Lower leg skin (tissue), 4 donors: ENCODE data around the gene EMSY. TPM values are rescaled to one million over a fixed set of nuclear protein-coding genes. Genes with fewer than 3 reads are reported as not detected.

Source experiments
- DNase-seq, 2 donors: peaks; one replicate each; pipeline ENCODE4 v3.0.0-alpha.2; 2019; ENCODE audit warnings: low spot score in 2 of 2
- H3K4me3 ChIP-seq: fragments of 200-600 bp; sonication (generic); 2 replicates; pipeline ENCODE4 v1.5.1; 2017; ENCODE audit warnings: mild to moderate bottlenecking, low read depth; ENCODE audit not compliant: poor library complexity, severe bottlenecking
- CTCF ChIP-seq, 3 donors: fragments of 450-650 bp; IDR thresholded peaks; one replicate each; pipeline ENCODE4 v1.5.1; 2016; ENCODE audit warnings: antibody characterized with exemption in 3 of 3, mild to moderate bottlenecking in 3 of 3, moderate library complexity in 2 of 3
- POLR2A ChIP-seq, 2 donors: fragments of 450-650 bp; IDR thresholded peaks; one replicate each; pipeline ENCODE4 v1.6.1; 2016 to 2017; ENCODE audit warnings: antibody characterized with exemption in 2 of 2, mild to moderate bottlenecking in 1 of 2, moderate library complexity in 1 of 2
- WGBS, 2 donors: methylation state at CpG; one replicate each; pipeline ENCODE4 v1.1.5; 2018; 5-methylcytosine and 5-hydroxymethylcytosine counted together
- intact Hi-C: fragments of 100-400 bp; cut with DNase I; formaldehyde crosslinking; loops from one replicate; pipeline ENCODE4 v1.15.0; 2023; ENCODE audit warnings: low total_unique reads
- total RNA-seq, 4 donors: library from RNA; depleted of rRNA; stranded (reverse); fragments of >200 nt; gene quantifications; one replicate each; pipeline ENCODE4 v1.1.0, GENCODE V29; 2016

EMSY gene
- total RNA-seq, 4 donors from 2014 or later: 12.8 to 45.0 (median 14.7) TPM

- no peak for DNase-seq
- intact Hi-C loops: no loop called here
- no peak for TF ChIP-seq POLR2A (IDR thresholded peaks at IDR 0.05)
- TF ChIP-seq CTCF (IDR thresholded peaks at IDR 0.05): no peak
- 74 to 87% methylated on average over 2 of the region's 2 CpGs for WGBS, 2 donors
- H3K4me3 ChIP-seq: no peak overlapping the region
Measured at GRCh38 chr11:76456571-76456970, 11.8 kb downstream of the EMSY start.

- no peak for TF ChIP-seq POLR2A (IDR thresholded peaks at IDR 0.05)
- no peak for TF ChIP-seq CTCF (IDR thresholded peaks at IDR 0.05)
- WGBS, 2 donors: 64 to 66% methylated on average over 4 of the region's 4 CpGs
- DNase-seq: no peak
- H3K4me3 ChIP-seq: no peak overlapping the region
- intact Hi-C loops: no loop called here
Measured at GRCh38 chr11:76459299-76459698, 14.5 kb downstream of the EMSY start.

- no peak overlapping the region for H3K4me3 ChIP-seq
- TF ChIP-seq POLR2A (IDR thresholded peaks at IDR 0.05): no peak
- no peak for TF ChIP-seq CTCF (IDR thresholded peaks at IDR 0.05)
- intact Hi-C loops: no loop called here
- 93% methylated on average over 3 of the region's 3 CpGs for WGBS, 2 donors
- DNase-seq: no peak
Measured at GRCh38 chr11:76459846-76460245, 15.0 kb downstream of the EMSY start.

- H3K4me3 ChIP-seq: no peak overlapping the region
- TF ChIP-seq CTCF (IDR thresholded peaks at IDR 0.05) (no peak), POLR2A (IDR thresholded peaks at IDR 0.05) (no peak)
- DNase-seq: no peak
- intact Hi-C loops: no loop called here
Measured at GRCh38 chr11:76462317-76462716, 17.5 kb downstream of the EMSY start.

GRCh38 chr11:76465701-76466100, 20.9 kb downstream of the EMSY start:
- H3K4me3 ChIP-seq: no peak overlapping the region
- WGBS, 2 donors: 84 to 86% methylated on average over 4 of the region's 4 CpGs
- intact Hi-C loops: no loop called here
- TF ChIP-seq POLR2A (IDR thresholded peaks at IDR 0.05) (no peak), CTCF (IDR thresholded peaks at IDR 0.05) (no peak)
- no peak for DNase-seq

GRCh38 chr11:76466666-76467065, 21.8 kb downstream of the EMSY start:
- intact Hi-C loops: no loop called here
- no peak overlapping the region for H3K4me3 ChIP-seq
- DNase-seq: no peak
- TF ChIP-seq POLR2A (IDR thresholded peaks at IDR 0.05): no peak
- TF ChIP-seq CTCF (IDR thresholded peaks at IDR 0.05): no peak
